HG03060 (cell line): ENCODE results near the gene IPO7.

Experiments used
- ATAC-seq: cut with Tn5 transposase; IDR thresholded peaks from one replicate; pipeline ENCODE4 v1.9.1; 2021; ENCODE audit warnings: low read depth, moderate number of reproducible peaks; ENCODE audit not compliant: unreplicated experiment

IPO7 gene

DNA sequence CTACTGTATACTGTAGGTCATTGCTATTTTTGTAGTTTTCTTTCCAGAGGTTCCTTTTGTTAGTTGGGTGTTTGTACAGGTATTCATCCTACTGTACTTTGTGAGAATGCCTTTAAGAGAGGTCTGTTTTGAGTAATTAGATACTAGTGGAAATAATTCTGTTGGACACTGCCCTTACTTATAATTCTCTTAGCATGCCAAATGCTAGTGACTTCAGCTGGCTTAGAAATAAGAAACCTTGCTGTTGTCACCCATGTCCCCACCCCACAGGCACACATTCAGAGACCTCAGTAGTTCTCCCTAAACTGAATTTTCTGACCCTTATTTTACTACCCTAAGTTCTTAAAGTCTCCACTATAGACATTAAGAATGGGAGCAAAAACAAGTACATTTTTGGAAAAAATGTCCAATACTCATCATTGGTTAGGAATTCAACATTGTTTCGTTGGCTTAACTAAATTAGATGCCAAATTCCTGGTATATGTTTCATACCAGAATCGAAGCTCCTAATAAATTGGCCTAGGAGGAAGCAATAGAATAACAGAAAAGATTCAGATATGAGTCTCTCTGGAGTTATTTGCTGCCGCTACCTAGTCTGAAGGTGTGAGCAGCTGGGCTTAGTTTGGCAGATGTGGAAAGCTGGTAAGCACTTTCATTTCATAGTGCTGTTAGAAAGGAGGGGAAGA, 104.8 kb downstream of the IPO7 start:
- ATAC-seq = no peak

DNA sequence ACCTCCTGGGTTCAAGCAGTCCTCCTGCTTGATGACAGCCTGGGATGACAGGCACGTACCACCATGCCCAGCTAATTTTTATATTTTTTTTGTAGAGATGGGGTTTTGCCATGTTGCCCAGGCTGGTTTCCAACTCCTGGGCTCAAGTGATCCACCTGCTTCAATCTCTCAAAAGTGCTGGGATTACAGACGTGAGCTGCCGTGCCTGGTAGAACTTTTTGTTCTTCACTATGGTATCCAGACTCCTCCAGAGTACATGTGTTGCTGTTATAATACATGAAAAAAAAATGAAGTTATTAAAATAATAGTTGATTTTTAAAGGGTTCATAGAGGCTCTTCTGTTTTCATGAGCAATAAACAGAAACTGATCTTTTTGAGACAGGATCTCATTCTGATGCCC, 105.9 kb downstream of the IPO7 start:
- ATAC-seq = no peak

DNA sequence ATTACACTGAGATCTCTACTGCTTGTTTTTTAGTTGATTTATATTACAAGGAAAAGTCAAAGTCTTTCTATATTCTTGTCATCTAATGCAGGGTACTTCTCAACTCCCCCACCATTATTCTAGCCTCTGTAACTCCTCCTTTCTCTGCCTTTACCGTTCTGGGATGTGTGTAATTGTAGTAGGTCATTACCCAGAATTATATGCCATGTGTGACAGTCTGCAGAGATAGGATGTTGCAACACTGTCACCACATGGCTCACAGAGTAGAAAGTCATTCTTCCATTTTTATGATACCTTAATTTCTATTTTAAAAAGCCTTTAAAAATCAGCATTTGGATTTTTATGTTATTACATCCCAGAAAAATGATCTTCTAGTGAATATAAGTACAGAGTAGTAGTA, 109.0 kb downstream of the IPO7 start:
- no peak for ATAC-seq

DNA sequence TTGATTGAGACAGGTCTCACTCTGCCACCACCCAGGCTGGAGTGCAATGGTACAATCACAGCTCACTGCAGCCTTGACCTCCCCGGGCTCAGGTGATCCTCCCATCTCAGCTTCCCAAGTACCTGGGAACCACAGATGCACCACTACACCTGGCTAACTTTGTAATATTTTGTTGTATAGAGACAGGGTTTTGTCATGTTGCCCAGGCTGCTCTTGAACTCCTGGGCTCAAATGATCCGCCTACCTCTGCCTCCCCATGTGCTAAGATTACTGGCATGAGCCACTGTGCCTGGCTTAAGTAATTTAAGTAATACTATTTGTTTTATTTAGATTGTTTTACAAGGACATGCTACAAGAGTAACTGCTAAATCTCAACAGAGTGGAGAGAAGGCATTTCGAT, 109.9 kb downstream of the IPO7 start:
- ATAC-seq = no peak

DNA sequence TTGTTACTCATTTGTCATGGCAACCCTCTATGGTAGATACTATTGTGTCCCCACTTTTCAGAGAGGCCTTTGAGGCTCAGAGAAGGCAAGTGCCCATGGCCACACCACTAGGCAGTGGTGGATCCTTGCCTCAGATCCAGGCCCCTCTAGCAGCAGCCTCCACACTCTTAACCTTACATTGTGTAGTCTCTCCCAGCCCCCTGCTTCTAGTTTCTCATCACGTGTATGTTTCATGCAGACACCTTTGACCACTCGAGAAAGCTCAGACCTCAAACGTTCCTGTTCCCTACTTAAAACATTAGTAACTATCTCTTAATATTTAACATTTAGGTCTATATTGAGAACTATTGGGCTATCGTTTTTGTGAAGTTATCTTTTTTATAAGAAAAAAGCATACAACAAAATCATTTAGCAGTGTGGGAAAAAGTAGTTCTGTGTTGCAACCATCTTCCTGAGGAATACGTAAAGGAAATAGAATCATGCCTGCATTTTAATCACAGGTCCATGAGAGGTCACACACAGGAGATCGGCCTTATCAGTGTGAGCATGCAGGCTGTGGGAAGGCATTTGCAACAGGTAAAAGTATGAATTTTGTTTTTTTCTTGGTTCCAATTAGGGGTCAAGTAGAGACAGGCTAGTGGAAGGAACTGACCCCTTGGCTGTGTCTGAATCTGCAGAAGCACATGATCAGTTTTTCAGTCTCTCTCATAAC, 111.5 kb downstream of the IPO7 start:
- no peak for ATAC-seq
